AG20443 (cell line): ENCODE data around the gene KRT78.
"Not testable (repeated sequence)": the region's sequence is repeated elsewhere in the genome, so short reads cannot be mapped to it uniquely, and the experiment has no call there.

Experiments
- DNase-seq: peaks from one replicate; pipeline ENCODE4 v3.0.0; 2012; ENCODE audit warnings: low spot score, mixed read lengths

KRT78 gene

GRCh38 chr12:52871291-52872039 is 22.7 kb upstream of the KRT78 start:
- DNase-seq: peak; percentile 82

GRCh38 chr12:52870361-52871290 is 21.8 kb upstream of the KRT78 start:
- DNase-seq: peak; percentile 80

- DNase-seq: peak; percentile 37
Measured at GRCh38 chr12:52867642-52868041, 18.8 kb upstream of the KRT78 start.

GRCh38 chr12:52867152-52867551 is 18.4 kb upstream of the KRT78 start:
- DNase-seq: no peak

GRCh38 chr12:52865090-52865944 is 16.5 kb upstream of the KRT78 start:
- peak; percentile 90 for DNase-seq

GRCh38 chr12:52862023-52862422 is 13.2 kb upstream of the KRT78 start:
- DNase-seq: no peak

- DNase-seq: no peak
Measured at GRCh38 chr12:52861511-52861910, 12.7 kb upstream of the KRT78 start.

- DNase-seq: no peak
Measured at GRCh38 chr12:52860102-52860823, 11.5 kb upstream of the KRT78 start.

- no peak for DNase-seq
Measured at GRCh38 chr12:52857500-52857899, 8.7 kb upstream of the KRT78 start.

- no peak for DNase-seq
Measured at GRCh38 chr12:52856787-52857186, 8.0 kb upstream of the KRT78 start.

- DNase-seq: not testable (repeated sequence)
Measured at GRCh38 chr12:52856077-52856476, 7.3 kb upstream of the KRT78 start.

GRCh38 chr12:52851787-52852186 is 3.0 kb upstream of the KRT78 start:
- no peak for DNase-seq

GRCh38 chr12:52850681-52851080 is 1.9 kb upstream of the KRT78 start:
- no peak for DNase-seq

- DNase-seq: no peak
Measured at GRCh38 chr12:52849511-52849910, 717 bp upstream of the KRT78 start.

- peak; percentile 49 for DNase-seq
Measured at GRCh38 chr12:52847335-52848102, 1.3 kb downstream of the KRT78 start.

- no peak for DNase-seq
Measured at GRCh38 chr12:52846356-52846970, 2.3 kb downstream of the KRT78 start.

GRCh38 chr12:52845946-52846345 is 2.8 kb downstream of the KRT78 start:
- no peak for DNase-seq

GRCh38 chr12:52844386-52844785 is 4.4 kb downstream of the KRT78 start:
- DNase-seq: no peak

- DNase-seq: no peak
Measured at GRCh38 chr12:52839436-52840105, 9.2 kb downstream of the KRT78 start.
